Tibial nerve (tissue), 4 donors: ENCODE results near the gene BCDIN3D. TPM values are rescaled to one million over a fixed set of nuclear protein-coding genes. Genes with fewer than 3 reads are reported as not detected.
"Not testable (repeated sequence)": the region's sequence is repeated elsewhere in the genome, so short reads cannot be mapped to it uniquely, and the experiment has no call there.

Experiments used
- DNase-seq, 2 donors: peaks; one replicate each; pipeline ENCODE4 v3.0.0-alpha.2; 2019; ENCODE audit warnings: low spot score in 2 of 2
- H3K27ac ChIP-seq, 4 donors: fragments of 200-600 bp; sonication (generic) in 3 of 4; one replicate each; pipeline ENCODE4 v1.5.1; 2017 to 2019; ENCODE audit warnings: mild to moderate bottlenecking in 1 of 4
- H3K27me3 ChIP-seq, 2 donors: fragments of 200-600 bp; sonication (generic) in 1 of 2; one replicate each; pipeline versions ENCODE4 v1.5.1 to v1.6.0; 2017 to 2019
- H3K36me3 ChIP-seq, 3 donors: fragments of 200-600 bp; sonication (generic); one replicate each; pipeline ENCODE4 v1.5.1; 2018 to 2019
- H3K4me1 ChIP-seq, 4 donors: fragments of 200-600 bp; sonication (generic) in 3 of 4; one replicate each; pipeline ENCODE4 v1.5.1; 2017 to 2019
- H3K4me3 ChIP-seq, 4 donors: fragments of 200-600 bp; sonication (generic) in 3 of 4; one replicate each; pipeline ENCODE4 v1.5.1; 2017 to 2019; ENCODE audit warnings: mild to moderate bottlenecking in 1 of 4, moderate library complexity in 1 of 4
- H3K9me3 ChIP-seq, 4 donors: fragments of 200-600 bp; sonication (generic) in 3 of 4; one replicate each; pipeline ENCODE4 v1.5.1; 2017 to 2019
- EP300 ChIP-seq, 2 donors: sonication (generic); formaldehyde crosslinking; IDR thresholded peaks; one replicate each; pipeline ENCODE4 v1.6.1; 2017; ENCODE audit warnings: antibody characterized with exemption in 2 of 2, mild to moderate bottlenecking in 1 of 2
- POLR2A ChIP-seq, 2 donors: fragments of 450-650 bp; IDR thresholded peaks; one replicate each; pipeline ENCODE4 v1.6.1; 2017; ENCODE audit warnings: antibody characterized with exemption in 2 of 2, mild to moderate bottlenecking in 2 of 2, moderate library complexity in 2 of 2
- WGBS, 2 donors: methylation state at CpG; one replicate each; pipeline ENCODE4 v1.1.5; 2018; 5-methylcytosine and 5-hydroxymethylcytosine counted together
- total RNA-seq, 4 donors: library from RNA; depleted of rRNA; stranded (reverse); fragments of >200 nt; gene quantifications; one replicate each; pipeline ENCODE4 v1.1.0, GENCODE V29; 2016
- TF ChIP-seq, protein P1 (sequence below), 5 experiments: fragments of 200-600 bp in 3 of 5; fragments of 450-650 bp in 2 of 5; sonication (generic) in 3 of 5; IDR thresholded peaks; one replicate each; pipeline ENCODE4 v1.5.1; 2016 to 2019; ENCODE audit warnings: antibody characterized with exemption in 5 of 5, mild to moderate bottlenecking in 3 of 5, moderate library complexity in 2 of 5

The BCDIN3D gene
- total RNA-seq, 4 donors from 2014 or later: 1.2 to 4.2 (median 2.5) TPM

- Histone ChIP-seq H3K4me1 (no peaks in the 10 kb centered on the region), H3K4me3 (no peak overlapping the region), H3K9me3 (no peaks in the 10 kb centered on the region), H3K27ac (peak overlapping the region in 1 of 4 donors; percentile 12), H3K27me3 (no peaks in the 10 kb centered on the region), H3K36me3 (no peaks in the 10 kb centered on the region)
- 85% methylated on average over 16 of the region's 16 CpGs for WGBS, 2 donors
- DNase-seq: no peak
- TF ChIP-seq, protein P1, sequence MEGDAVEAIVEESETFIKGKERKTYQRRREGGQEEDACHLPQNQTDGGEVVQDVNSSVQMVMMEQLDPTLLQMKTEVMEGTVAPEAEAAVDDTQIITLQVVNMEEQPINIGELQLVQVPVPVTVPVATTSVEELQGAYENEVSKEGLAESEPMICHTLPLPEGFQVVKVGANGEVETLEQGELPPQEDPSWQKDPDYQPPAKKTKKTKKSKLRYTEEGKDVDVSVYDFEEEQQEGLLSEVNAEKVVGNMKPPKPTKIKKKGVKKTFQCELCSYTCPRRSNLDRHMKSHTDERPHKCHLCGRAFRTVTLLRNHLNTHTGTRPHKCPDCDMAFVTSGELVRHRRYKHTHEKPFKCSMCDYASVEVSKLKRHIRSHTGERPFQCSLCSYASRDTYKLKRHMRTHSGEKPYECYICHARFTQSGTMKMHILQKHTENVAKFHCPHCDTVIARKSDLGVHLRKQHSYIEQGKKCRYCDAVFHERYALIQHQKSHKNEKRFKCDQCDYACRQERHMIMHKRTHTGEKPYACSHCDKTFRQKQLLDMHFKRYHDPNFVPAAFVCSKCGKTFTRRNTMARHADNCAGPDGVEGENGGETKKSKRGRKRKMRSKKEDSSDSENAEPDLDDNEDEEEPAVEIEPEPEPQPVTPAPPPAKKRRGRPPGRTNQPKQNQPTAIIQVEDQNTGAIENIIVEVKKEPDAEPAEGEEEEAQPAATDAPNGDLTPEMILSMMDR (IDR thresholded peaks at IDR 0.05): no peak
- no peak for TF ChIP-seq EP300 (IDR thresholded peaks at IDR 0.05)
- no peak for TF ChIP-seq POLR2A (IDR thresholded peaks at IDR 0.05)
Observed at GRCh38 chr12:49881415-49882247, 38.7 kb upstream of the BCDIN3D start.

- TF ChIP-seq EP300 (IDR thresholded peaks at IDR 0.05) (no peak), POLR2A (IDR thresholded peaks at IDR 0.05) (no peak)
- TF ChIP-seq, protein P1 (IDR thresholded peaks at IDR 0.05): no peak
- no peak for DNase-seq
- no peaks in the 10 kb centered on the region for H3K36me3 ChIP-seq
Observed at GRCh38 chr12:49880756-49881414, 38.0 kb upstream of the BCDIN3D start.

DNA sequence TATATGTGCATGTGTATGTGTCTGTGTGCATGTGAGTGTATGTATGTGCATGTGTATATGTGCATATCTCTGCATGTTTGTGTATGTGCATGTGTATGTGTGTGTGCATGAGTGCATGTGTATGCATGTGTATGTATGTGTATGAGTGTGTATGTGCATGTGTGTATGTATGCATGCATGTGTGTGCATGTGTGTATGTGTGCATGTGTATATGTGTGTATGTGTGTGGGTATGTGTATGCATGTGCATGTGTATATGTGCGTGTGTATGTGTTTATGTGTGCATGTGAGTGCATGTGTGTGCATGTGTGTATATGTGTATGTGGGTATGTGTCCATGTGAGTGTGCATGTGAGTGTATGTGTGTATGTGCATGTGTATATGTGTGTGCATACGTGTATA lies 36.2 kb upstream of the BCDIN3D start:
- not testable (repeated sequence) for H3K4me3 ChIP-seq, H3K9me3 ChIP-seq, H3K27me3 ChIP-seq, H3K4me1 ChIP-seq, H3K27ac ChIP-seq, DNase-seq, H3K36me3 ChIP-seq
- 81 to 87% methylated on average over 2 of the region's 2 CpGs for WGBS, 2 donors

More at GRCh38 chr12:49880756-49881414, 38.0 kb upstream of the BCDIN3D start:
- no peaks in the 10 kb centered on the region for H3K9me3 ChIP-seq
- no peak overlapping the region for H3K27ac ChIP-seq
- no peak overlapping the region for H3K4me3 ChIP-seq
- WGBS, 2 donors: 78 to 84% methylated on average over 5 of the region's 5 CpGs
- no peaks in the 10 kb centered on the region for H3K4me1 ChIP-seq
- H3K27me3 ChIP-seq: no peaks in the 10 kb centered on the region

DNA sequence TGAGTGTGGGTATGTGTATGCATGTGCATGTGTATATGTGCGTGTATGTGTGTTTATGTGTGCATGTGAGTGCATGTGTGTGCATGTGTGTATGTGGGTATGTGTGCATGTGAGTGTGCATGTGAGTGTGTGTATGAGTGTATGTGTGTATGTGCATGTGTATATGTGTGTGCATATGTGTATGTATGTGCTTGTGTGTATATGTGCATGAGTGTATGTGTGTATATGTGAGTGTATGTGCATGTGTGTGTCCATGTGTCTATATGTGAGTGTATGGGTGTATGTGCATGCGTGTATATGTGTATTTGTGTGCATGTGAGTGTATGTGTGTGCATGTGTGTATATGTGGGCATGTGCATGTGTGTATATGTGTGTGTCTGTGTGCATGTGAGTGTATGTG lies 35.1 kb upstream of the BCDIN3D start:
- H3K27ac ChIP-seq: no peak overlapping the region
- 47 to 50% methylated on average over 2 of the region's 2 CpGs for WGBS, 2 donors
- DNase-seq: no peak
- no peak overlapping the region for H3K4me3 ChIP-seq
- no peaks in the 10 kb centered on the region for H3K36me3 ChIP-seq
- H3K4me1 ChIP-seq: peaks cover 0 to 13% (median 0%) of the 10 kb centered on the region in 4 donors
- H3K27me3 ChIP-seq: no peaks in the 10 kb centered on the region
- H3K9me3 ChIP-seq: no peaks in the 10 kb centered on the region
- TF ChIP-seq, protein P1 (IDR thresholded peaks at IDR 0.05): no peak
- TF ChIP-seq POLR2A (IDR thresholded peaks at IDR 0.05) (no peak), EP300 (IDR thresholded peaks at IDR 0.05) (no peak)

DNA sequence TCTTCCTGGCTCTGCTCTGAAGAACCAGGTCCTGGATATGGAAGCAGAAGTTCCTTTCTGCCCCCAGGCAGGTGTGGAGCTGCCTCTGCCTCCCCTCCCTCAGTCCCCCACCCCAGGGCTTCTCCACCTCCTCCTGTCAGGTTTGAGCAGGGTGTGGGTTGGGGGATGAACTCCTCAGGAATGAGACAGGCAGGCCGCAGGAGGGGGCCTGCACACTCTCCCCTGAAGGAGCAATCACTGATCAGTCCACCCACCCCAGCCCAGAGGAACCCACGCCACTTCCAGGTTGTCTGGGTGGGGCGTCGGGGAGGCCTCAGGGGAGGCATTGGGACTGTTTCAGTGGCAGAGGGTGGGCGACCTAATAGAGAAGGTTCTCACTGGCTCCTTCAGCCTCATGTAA lies 34.2 kb upstream of the BCDIN3D start:
- TF ChIP-seq, protein P1 (IDR thresholded peaks at IDR 0.05): no peak
- no peak for TF ChIP-seq EP300 (IDR thresholded peaks at IDR 0.05)
- TF ChIP-seq POLR2A (IDR thresholded peaks at IDR 0.05): no peak
- Histone ChIP-seq H3K27me3 (no peaks in the 10 kb centered on the region), H3K27ac (peak overlapping the region in 1 of 4 donors; percentile 40), H3K9me3 (no peaks in the 10 kb centered on the region), H3K4me3 (no peak overlapping the region), H3K36me3 (no peaks in the 10 kb centered on the region), H3K4me1 (peaks cover 0 to 23% (median 0%) of the 10 kb centered on the region in 4 donors)
- WGBS, 2 donors: 78 to 80% methylated on average over 4 of the region's 5 CpGs
- no peak for DNase-seq
